HG02884 (cell line): Measurements from ENCODE around the gene TRIM25.
A peak's percentile ranks its signal among the peaks of the same experiment; 100 is the strongest.
"Not testable (repeated sequence)": the region's sequence is repeated elsewhere in the genome, so short reads cannot be mapped to it uniquely, and the experiment has no call there.

Source experiments
- ATAC-seq: cut with Tn5 transposase; IDR thresholded peaks from one replicate; pipeline ENCODE4 v1.9.1; 2021; ENCODE audit warnings: mild to moderate bottlenecking, moderate library complexity; ENCODE audit not compliant: unreplicated experiment

TRIM25 gene, protein sequence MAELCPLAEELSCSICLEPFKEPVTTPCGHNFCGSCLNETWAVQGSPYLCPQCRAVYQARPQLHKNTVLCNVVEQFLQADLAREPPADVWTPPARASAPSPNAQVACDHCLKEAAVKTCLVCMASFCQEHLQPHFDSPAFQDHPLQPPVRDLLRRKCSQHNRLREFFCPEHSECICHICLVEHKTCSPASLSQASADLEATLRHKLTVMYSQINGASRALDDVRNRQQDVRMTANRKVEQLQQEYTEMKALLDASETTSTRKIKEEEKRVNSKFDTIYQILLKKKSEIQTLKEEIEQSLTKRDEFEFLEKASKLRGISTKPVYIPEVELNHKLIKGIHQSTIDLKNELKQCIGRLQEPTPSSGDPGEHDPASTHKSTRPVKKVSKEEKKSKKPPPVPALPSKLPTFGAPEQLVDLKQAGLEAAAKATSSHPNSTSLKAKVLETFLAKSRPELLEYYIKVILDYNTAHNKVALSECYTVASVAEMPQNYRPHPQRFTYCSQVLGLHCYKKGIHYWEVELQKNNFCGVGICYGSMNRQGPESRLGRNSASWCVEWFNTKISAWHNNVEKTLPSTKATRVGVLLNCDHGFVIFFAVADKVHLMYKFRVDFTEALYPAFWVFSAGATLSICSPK

DNA sequence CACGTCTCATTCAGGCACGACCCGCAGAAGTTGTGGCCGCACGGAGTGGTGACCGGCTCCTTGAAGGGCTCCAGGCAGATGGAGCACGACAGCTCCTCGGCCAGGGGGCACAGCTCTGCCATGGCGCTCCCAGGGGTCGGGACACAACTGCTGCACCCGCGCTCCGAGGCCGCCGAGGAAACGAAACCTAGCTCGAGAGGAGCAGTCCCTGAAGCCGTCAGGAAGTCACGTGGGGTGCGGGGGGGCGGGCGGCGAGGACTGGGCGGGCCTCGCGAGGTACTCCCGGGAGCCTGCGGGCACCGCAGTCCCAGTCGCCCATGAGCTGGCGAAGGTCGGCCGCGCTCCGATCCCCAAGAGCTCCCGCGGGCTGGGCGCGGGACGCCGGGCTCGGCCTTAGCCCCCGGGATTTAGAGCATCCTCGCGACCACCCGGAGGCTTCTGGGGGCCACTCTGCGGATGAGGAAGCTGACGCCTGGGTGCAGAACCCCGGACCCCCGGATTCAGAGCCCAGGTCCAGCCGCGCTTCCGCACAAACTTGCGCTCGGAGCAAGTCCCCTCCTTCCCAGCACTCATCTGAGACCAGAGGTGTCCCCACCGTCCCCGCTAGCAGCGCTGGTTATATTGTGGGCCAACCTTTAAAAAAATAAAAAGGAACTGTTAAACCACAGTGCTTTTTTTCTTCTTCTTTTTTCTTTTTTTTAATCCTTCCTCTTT is at the start of gene TRIM25:
TRIM25 (minus strand) TSS at position 183 of the 714 bp plus-strand sequence; CDS start at position 122, 61 bp downstream.
- peak; percentile 65 for ATAC-seq

DNA sequence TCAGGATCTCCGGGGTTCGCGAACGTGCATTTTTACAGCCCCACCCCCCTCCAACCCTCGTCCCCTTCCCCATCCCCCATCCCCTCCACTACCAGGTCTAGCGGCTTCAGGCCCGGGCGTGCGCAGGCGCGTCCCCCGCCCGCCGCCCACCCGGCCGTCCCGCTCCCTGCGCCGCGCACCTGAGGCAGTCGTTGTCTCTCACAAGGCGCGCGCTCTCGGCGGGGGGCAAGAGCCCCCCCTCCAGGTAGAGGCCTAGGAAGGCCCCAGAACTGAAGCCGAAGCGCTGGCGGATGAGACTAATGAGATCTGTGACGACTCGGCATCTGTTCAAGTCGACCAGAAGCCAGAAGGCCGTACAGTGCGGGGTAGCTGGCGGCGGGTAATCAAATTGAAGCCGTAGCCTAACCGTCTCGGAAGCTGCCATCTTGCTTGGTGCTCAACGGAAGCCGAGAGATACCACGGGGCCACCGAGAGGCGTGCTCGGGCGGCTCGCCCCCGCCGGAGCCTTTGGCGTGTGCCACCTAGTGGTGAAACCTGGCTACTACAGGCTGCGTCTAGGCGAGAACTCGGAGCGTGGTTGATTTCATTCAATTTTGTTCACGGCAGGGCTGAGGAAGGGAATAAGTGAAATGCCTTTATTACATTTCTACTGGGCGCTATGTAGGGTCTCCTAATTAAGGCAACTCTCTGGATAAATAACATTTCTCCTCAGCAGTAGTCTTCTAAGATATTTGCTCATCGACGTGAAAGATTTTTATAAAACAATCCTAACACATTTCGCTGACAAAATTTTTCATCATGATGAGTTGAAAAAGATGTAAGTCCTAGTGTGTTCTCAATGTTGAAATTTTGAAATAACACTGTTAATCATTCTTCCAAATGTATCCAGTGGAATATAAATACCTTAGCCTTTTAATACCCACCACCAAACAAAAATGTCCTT is 47.0 kb upstream of the TRIM25 start, which contains the start of gene COIL:
COIL (minus strand) TSS at position 455 of the 943 bp plus-strand sequence; CDS start at position 424, 31 bp downstream.
- ATAC-seq, result peak; percentile 98

DNA sequence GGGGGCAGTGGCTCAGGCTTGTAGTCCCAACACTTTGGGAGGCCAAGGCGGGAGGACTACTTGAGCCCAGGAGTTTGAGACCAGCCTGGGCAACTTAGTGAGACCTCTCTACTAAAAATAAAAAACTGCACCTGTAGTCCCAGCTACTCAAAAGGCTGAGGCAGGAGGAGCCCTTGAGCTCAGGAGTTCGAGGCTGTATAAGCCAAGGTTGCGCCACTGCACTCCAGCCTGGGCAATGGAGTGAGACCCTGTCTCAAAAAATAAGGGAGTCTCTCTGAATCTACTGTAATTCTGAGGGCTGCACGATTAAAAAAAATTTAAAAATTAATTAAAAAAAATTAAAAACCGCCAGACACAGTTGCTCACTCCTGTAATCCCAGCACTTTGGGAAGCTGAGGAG is 43.1 kb upstream of the TRIM25 start:
- no peak for ATAC-seq

DNA sequence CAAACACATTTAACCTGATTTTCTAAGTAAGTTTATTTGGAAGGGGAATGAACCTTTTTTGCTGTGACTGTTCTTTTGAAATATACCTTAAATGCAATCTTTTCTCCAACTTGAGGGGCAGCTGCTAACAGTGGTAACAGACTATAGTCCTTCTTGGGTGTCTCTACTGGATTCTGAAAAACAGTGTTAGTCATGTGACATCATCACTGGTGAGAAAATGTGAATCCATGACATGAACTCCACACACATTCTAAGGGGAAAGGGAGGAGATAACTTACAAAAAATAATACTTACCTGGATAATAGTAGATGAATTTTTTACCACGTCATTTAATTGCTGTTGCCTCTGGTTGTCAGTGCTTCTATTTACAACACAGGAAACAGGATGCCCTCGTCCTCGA is 35.7 kb upstream of the TRIM25 start:
- ATAC-seq, result no peak

DNA sequence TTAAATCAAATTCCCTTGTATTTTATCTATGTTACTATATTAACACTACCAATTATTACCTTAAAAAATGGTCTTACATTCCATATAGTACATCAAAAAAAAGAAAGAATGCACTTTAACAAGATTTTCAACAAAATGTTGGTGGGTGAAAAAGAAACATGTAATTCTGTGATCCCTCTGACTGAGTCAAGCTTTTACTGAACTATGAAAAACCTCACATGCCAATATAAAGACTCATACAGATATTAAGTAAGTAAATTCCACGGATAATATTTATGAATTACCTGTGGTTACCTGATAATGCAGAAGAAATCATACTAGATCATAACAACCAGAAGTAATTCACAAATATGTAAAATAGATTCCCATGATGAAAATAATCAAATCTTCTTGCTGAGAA is 34.6 kb upstream of the TRIM25 start:
- no peak for ATAC-seq

DNA sequence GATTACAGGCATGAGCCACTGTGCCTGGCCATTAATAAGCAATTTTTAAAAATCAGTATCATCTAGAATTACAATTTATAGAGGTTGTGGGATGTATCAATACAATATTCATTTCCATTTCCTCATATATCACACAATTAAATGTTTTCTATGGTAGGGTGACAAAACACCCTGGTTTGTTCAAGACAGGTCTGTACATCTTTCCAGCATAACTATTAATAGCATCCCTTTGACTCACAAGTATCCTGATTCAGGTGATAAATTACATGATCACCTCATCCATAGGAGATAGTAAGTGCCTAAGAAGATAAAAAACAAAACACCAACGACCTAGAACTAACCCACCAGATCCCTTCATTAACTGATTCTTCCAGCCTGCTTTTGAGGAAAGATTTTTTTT is 33.9 kb upstream of the TRIM25 start:
- ATAC-seq, result no peak

DNA sequence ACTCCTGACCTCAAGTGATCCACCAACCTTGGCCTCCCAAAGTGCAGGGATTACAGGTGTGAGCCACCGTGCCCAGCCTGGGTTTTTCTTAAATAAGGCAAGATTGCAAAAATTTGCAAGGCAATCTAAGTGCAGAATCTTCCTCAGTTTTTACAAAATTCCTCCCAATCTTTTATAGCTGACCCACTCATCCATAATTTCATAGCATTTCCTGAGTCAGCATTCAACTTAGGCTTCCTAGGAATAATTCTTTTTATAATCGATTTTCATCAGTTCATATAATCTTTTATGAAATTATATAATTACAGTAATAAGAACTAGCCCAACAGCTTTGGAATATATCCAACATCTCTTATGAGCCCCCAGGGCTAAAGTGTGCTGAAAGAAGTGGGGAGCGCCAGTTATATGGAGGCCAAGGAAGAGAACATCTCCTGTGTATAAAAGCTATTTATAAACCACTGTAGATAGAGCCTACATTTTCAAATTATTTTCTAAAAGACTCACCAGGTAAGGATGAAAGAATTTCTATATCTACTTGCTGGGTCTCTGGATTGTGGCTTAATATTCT is 32.2 kb upstream of the TRIM25 start:
- ATAC-seq, result no peak

DNA sequence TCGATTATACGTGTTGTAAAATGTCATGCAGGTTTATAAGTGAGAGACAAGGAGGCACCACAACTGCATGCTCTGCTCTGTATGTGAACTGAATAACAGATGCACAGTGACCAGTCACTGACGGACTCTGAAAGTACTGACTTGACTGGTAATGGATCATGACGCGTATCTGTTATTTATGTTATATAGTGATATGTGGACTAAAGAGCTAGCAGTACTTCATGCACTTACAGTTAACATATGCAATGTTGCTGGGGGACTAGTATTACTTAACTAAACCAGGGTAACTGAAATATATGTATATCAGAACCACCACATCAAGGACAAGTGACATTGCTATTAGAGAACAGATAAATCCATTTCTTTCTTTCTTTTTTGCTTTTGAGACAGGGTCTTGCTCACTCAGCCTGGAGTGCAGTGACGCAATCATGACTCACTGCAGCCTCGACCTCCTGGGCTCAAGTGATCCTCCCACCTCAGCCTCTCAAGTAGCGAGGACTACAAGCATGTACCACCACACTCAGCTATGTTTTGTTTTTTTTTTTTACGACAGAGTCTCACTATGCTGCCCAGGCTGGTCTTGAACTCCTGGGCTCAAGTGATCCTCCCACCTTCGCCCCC is 29.8 kb upstream of the TRIM25 start:
- no peak for ATAC-seq

DNA sequence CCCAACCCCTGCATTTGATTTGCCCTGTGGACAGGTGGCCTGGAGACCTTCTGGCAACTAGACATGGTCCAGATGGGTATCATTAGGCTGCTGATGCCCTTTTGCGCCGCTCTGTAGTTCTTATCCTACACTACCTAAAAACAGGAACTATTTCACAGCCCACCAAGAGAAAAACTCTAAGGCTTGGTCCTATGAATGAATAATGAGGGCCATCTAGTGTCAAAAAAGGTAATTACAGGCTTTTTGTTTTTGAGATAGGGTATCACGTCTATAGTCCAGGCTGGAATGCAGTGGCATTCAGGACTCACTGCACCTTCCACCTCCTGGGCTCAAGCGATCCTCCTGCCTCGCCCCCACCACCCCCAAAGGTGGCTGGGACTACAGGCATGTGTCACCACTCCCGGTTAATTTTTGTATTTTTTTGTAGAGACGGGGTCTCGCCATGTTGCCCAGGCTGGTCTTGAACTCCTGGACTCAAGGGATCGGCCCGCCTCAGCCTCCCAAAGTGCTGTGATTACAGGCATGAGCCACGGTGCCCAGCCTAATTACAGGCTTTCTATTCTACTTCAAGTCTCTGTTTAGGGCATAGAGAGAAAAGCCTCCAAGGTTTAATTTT is 26.1 kb upstream of the TRIM25 start:
- ATAC-seq, result no peak

DNA sequence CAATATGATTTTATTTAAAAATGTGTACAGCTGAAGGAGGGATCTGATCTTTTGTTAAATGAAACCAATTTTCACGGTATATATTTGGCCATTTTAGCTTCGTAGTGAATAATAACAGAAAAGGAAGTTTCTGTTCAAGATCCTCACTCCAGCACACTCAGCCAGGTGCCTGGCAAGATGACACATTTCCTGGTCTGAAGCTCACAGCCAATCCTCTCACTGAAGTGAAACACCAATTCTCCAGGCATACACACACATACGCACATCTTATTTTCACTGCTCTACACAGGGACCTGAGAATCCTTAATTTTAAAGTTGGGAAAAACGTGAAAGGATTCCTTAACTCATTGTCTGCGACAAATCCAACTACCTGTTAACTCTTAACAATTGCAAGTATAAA is 24.4 kb upstream of the TRIM25 start:
- not testable (repeated sequence) for ATAC-seq

DNA sequence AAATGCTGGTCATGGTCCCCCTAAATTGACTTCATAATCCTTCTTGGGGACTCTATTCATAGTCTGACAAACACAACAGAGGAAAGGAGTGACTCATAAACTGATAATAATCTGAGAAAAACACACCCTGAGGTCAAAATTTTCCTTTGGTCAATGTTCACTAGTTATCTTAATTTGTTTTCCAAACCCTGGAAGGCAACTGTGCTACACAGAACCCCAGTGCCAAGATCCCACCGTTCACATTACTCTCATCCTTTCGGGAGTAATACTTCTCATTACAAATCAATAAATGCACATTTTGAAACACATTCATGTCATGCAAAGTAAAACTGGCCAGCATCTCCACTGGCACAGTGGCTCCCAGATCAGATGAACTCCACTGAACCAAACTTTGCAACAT is 23.8 kb upstream of the TRIM25 start:
- ATAC-seq, result no peak

DNA sequence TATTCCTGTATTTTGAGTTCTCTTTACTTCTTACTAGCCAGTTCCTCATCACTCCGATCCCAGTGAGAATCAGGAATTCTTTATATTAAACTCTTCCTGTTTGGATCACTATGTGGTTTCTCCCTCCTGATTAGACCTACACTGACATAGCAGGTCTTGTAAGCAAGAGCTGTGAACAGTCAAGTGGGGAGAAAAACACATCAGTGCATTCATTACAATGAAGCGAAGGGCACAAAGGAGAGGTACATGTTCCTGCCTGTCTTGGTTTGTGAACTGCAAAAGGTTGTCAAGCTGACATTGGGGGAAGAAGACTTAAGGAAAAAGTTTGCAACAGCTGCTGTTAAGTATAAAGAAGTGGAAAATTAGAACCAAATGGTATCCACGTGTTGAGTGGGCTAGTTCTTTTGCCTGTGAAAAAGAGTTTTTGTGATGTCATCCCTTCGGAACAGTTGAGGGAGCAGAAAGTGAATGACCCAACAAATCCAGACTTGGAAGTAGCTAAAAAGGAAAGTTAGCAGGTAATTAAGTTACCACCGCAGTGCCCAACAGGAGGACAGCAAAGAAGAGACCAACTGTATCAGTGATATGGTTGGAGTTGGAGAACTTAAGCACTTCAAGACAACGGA is 23.0 kb upstream of the TRIM25 start:
- ATAC-seq, result no peak

DNA sequence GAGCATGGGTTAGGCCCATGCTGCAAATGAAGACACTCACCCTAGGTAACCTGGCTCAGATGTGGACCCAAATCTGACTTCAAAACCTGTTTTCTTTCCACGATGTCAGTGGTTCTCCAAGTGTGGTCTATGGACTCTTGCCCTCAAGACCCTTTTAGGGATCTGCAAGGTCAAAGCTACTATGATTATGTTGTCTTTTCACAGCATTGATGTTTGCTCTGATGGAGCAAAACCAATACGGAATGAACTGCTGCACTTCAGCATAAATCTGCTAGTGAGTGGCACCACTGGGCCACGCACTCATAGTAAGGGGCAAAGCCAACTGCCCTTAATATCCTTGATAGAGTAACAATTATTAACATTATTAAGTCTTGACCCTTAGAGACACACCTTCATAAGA is 21.6 kb upstream of the TRIM25 start:
- no peak for ATAC-seq

DNA sequence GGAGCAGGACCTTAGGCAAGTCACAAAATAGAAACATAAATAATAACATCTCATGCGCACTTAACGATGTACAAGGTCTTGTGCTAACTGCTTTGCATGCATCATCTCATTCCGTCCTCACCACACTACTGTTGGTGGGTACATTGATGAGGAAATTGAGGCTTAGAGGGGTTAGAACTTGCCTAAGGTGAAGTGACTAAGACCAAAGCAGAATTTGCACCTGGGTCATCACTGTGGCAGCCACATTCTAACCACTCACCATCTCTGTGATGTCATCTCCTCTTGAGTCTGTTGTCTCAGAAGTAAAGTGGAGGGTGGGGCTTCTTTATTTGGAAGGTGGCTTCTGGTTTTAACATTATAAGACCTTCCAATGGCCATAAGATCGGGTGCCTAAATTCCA is 20.4 kb upstream of the TRIM25 start:
- no peak for ATAC-seq

DNA sequence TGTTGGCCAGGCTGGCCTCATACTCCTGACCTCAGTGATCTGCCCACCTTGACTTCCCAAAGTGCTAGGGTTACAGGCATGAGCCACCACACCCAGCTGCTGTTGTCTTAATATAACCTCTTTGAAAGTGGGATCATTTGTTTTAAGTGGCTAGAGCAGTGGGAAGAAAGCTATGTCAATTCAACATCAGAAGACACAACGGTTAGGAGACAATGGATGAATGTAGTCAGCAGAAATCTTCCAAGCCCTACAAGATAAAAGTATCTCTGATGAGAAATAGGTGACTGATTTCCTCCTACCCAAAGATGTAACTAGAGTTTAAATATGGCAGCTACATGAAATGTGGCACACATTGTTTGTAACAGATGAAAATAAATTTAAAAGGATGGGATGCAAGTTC is 20.0 kb upstream of the TRIM25 start:
- ATAC-seq, result no peak

DNA sequence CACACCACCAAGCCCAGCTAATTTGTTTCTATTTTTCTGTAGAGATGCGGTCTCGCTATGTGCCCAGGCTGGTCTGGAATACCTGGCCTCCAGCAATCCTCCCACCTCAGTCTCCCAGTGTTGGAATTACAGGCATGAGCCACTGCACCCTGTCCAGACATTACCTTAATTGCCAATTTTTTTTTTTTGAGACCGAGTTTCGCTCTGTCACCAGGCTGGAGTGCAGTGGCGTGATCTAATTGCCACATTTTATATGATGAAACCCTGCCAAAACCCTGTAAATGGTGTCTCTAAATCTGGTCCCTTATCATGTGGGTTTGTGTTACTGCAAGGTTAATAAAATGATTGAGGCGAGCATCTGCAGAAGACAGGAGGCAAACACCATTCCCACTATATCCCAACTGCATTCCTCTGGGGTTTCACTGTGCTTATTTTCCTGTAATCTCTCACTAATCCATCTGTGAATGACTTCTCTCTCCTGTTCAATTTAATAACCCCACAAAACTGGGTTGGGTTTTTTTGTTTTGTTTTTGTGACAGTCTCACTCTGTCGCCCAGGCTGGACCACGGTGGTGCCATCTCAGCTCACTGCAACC is 19.4 kb upstream of the TRIM25 start:
- ATAC-seq, result no peak

DNA sequence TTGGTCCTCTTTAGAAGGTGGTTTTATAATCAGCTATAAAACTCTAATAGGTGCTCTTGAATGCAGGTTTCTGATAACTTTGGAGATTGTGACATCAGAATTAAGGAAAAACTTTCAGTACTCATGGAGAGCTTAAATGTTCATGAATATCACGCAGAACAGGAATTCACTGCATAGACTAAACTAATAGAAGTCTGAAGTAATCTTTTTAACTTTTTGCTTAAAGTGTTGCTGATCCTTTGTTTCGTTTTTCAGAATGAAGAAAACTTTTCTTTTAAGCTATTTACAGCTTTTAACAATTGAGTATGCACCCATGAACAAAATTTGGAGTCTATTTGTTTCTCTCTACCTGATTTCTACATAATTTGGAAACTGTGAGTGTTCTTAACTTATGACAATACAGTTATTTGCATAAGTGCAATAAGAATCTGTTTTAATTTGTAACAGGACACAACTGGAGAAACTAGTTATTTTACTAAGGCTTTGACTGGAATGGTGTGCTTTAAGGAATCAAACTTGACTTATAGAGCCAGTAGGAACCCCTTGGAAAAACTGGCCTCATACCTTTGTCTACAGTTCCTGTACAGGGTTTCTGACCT is 17.0 kb upstream of the TRIM25 start:
- ATAC-seq, result no peak

DNA sequence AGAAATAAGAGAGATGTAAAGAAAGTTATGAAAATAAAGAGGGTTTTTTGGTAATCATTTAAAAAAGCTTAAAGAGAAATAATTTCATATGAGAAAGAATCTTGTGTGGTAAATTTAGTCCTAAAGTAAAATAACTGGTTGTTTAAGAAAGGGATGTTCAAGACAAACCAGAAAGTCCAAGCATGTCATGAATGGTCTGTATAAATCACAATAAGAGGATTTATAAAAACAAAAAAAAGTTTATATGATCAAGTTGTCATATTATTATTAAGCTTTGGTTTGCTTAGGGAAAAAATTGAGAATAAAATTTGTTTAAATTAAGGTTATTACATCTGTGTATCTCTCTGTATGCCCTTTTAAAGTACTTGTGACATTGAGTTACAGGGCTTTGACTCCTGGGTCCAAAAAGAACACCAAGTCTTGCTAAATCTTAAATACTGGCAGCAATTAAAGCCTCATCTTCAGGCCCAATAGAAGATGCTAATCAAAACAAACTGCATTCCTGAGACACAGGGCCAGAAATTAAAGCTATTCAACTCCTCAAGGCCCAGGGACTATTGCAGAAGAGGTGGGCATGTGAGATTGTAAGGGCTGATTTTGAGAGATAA is 15.6 kb upstream of the TRIM25 start:
- no peak for ATAC-seq
